ENCODE results near the gene PLPPR3.

GRCh38 chr19:824885-825284 lies 3.1 kb upstream of the PLPPR3 start:
- TF ChIP-seq CTCF (IDR thresholded peaks at IDR 0.05) (no peak), POLR2A (IDR thresholded peaks at IDR 0.05) (no peak)

All from thyroid gland (tissue), 4 donors.